C1 segment of cervical spinal cord (tissue), 14 donors: ENCODE data around the gene SIGLEC9.
A peak's percentile ranks its signal among the peaks of the same experiment; 100 is the strongest.
"Not testable (repeated sequence)": the region's sequence is repeated elsewhere in the genome, so short reads cannot be mapped to it uniquely, and the experiment has no call there.

Experiments
- DNase-seq, 14 donors: peaks; one replicate each; lab custom pipeline; 2025; lab: John Stamatoyannopoulos, UW

The SIGLEC9 gene

GRCh38 chr19:51123381-51123800, 1.3 kb upstream of the SIGLEC9 start:
- DNase-seq: peak in 1 of 14 donors; percentile 11

DNA sequence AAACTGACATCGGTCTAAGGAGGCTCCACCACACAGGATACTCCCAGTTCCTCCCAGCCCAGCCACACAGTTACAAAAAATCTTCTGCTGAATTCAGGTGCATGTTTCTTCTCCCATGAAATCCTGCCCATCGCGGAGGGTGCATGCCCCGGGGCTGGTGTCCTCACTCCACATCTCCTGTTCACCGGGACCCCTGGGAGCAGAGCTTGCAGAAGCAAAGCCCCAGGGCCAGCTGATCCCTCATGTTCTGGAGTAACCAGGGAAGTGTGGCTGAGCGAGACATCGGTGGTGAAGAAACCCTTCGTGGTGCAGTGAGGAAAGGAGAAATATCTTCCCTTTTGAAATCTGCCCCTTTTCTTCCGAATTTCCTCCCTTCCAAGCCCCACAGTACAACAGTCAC, 904 bp upstream of the SIGLEC9 start:
- no peak for DNase-seq

DNA sequence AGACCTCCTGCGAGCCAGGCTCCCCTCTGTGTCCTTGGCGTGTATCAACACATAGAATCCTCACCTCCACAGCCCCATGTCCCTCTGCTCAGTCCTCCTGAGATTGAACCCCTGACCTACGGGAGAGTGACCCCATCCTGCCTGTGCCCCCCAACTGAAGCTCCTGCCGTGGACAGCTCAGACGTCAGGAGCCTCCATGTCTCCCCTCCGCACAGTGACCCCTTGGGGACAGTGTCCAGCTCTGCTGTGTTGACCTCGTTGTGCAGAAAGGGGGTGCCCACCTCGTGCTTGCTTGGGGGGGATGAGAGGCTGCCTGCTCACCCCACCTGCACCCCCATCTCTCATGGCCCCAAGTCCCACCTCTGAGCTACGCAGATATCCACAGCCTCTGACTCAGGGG, 490 bp upstream of the SIGLEC9 start:
- no peak for DNase-seq

DNA sequence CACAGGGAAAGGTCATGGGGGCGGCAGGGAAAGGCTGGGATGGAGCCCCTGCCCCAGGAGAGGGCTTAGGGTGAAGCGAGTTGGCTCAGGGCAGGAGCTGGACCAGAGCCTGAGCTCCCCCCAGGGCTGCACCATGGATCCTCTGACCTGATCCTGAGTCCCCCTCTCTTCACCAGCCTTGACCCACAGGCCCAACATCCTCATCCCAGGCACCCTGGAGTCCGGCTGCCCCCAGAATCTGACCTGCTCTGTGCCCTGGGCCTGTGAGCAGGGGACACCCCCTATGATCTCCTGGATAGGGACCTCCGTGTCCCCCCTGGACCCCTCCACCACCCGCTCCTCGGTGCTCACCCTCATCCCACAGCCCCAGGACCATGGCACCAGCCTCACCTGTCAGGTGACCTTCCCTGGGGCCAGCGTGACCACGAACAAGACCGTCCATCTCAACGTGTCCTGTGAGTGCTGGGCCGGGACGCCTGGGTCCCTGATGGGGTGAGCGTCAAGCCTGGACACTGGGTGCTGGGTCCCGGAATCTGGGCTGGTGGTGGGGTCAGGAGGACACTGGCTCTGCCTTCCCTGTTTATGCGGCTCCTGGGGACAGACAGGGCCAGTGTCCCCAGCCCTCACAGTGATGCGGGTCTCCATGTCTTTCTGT, 842 bp downstream of the SIGLEC9 start:
- DNase-seq: no peak

DNA sequence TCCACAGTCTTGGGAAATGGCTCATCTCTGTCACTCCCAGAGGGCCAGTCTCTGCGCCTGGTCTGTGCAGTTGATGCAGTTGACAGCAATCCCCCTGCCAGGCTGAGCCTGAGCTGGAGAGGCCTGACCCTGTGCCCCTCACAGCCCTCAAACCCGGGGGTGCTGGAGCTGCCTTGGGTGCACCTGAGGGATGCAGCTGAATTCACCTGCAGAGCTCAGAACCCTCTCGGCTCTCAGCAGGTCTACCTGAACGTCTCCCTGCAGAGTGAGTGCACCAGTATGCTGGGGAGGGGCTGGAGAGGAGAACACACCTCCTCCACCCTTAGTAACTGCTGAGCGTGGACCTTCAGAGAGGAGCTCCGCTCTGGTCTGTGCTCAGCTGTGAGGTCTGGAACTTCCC, 2.3 kb downstream of the SIGLEC9 start:
- no peak for DNase-seq

- peak in 2 of 14 donors; percentile 6 to 45 for DNase-seq
Measured at GRCh38 chr19:51127755-51128154, 3.0 kb downstream of the SIGLEC9 start.

DNA sequence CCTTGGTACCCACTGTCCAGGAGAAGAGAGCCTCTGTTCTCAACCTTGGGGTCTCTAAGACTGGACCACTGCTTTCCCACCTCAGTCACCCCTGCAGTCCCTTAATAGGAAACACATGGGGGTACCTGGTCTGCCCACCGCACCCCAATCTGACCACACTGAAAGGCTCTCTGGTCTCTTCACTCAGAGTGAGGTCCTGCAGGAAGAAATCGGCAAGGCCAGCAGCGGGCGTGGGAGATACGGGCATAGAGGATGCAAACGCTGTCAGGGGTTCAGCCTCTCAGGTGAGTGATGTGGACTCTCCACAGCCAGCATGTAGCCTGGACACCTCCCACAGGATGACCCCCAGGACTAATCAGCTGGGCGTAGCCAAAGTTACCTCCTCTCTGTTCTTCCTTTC, 3.5 kb downstream of the SIGLEC9 start:
- DNase-seq: no peak

GRCh38 chr19:51129716-51130115, 5.0 kb downstream of the SIGLEC9 start:
- no peak for DNase-seq

- DNase-seq: peak in 4 of 14 donors; percentile 3 to 45 (median 22)
Measured at GRCh38 chr19:51131780-51132680, 7.3 kb downstream of the SIGLEC9 start.

DNA sequence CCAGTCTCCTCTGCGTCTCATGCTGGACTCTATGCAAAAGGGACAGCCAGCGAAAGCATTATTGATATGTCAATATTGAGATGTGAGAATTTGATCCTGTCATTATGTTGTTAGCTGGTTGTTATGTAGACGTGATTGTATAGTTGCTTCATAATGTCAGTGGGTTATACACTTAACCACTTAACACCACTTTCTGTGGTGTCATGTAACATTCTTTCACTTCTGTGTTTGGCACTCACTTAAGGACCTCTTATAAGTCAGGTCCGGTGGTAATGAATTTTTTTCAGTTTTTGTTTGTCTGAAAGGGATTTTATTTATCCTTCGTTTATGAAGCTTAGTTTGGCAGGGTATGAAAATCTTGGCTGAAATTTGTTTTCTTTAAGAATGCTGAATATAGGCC, 10.3 kb downstream of the SIGLEC9 start:
- no peak for DNase-seq

DNA sequence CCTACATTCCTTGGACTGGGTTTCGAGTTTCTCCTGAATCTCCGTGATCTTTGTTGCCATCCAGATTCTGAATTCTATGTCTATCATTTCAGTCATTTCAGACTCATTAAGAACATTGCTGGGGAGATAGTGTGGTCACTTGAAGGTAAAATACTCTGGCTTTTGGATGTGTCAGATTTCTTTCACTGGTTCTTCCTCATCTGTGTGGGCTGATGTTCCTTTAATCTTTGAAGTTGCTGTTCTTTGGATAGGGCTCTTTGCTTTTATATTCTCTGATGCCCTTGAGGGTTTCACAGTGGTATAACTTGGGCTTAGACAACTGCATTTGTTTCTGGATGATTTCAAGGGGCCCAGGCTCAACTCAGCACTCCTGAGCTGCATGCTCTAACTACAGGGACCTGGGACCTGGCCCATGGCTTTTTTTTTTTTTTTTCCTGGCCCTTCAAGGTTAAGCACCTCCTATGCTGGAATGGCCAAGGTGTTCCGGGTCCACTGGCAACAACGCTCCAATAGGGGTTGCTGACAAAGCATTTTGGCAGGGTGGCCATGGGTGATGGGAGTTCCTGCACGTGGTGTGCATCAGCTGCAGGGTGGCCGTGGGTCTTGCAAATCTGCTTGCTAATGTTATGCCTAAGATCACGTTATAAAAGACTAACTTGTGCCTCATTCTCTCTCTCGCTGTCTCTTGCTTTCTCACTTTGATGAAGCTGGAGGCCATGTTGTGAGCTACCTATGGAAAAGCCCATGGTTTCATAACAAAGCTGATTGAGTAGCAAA, 11.5 kb downstream of the SIGLEC9 start:
- DNase-seq: no peak

DNA sequence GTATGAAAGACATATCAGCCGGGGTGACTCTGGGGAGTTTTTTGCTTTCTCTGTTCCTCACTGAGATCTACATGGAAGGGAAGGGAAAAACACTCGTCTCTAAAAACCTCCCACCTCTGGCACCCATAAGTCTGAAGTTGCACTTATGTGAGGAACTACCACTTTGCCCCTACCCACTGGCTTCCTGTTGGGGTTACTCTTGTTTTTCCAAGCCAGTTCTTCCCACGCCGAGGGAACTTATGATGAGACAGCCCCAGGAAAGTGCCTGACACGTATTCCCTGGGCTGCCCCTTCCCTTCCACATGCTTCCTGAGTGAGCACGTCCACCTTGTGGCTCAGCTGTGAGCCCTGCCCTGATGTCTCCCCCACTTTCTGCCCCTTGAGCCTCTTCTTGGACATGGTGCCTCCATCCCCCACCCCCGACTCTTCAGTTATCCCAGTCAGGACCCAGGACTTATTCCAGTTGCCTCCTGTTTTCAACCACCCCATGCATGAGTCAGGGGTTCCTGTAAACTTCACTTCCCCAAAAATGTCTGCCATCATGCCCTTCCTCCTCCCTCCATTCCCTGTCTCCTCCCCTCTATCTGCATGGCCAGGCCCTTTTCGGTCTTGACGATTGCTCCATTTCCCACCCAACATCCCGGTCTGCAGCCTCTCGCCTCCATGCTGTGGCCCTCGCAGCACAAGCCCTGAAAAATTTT, 12.3 kb downstream of the SIGLEC9 start:
- DNase-seq: peak in 3 of 14 donors; percentile 11 to 31 (median 29)

DNA sequence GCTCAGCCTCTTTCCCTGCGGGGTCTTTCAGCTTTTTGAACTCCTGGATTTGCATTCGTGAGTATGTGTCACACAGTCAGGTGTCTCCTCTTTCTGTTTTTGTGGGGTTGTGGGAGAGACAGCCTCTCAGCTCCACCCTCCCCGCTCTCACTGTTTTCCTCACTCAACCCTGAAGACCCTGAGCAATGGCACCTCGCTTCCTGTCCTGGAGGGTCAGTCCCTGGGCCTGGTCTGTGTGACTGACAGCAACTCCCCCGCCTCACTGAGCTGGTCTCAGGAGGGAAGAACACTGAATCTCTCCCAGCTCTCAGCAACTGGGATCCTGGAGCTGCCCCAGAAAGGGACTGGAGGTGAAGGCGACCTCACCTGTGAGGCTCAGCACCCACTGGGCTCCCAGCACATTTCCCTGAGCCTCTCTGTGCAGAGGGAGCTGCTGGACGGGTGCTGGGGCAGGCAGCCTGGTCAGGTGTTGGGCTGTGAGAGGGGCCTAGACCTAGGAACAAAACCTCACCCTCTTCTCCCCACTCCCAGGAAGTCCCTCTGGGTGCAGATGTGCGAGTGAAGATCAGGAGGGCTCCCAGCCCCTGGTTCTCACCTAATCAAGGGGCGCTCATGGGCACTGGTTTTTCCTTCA, 13.2 kb downstream of the SIGLEC9 start:
- DNase-seq: no peak

DNA sequence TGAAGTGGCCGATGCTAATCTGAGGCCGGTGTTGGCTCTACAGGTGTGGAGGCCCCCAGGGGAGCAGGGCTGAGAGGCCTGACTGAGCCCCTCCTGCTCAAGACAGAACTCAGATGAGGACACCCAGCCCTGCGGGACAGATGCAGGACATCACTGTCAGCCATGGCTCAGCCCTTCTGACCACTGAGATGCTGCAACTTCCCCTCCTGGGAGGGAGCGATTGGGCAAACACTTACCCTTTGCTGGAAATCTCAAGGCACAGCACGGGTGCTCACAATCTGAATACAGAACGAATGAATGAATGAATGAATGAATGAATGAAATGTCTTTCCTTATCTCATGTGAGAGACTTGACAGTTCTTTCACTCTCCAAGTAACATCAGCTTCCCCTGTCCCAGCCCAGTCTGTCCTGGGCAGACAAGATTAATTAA, 13.9 kb downstream of the SIGLEC9 start:
- DNase-seq: peak in 3 of 14 donors; percentile 12 to 22 (median 18)

DNA sequence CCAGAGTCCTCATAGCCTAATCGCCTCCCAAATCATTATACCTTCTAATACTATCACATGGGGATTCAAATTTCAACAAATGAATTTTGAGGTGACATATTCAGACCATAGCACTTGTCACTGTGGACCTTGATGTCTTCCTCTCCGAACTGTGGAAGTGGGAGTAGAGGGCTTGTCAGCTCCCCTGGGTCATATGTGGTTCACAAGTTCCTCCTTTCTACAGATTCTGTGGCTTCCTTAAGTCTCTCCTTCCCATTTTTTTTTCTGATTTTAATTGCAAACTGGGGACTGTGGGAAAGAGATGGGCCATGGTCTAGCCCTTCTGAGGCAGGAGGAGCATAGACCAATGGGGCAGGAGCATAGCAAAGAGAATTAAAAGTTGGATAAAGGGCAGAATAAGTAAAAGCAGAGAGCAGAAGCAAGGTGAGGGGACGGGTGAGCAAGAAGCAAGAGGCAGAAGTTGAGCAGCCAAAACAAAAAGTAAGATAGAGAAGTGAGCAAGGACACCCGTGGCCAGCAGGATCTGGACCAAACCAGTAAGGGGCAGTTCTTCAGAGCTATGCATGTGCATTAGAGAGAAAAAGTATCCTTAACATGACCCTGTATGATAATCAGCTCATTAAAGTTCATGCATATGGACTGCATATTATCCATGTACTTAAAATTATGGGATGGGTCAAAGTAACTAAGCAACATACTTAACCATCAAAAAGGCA, 14.8 kb downstream of the SIGLEC9 start:
- peak in 1 of 14 donors; percentile 8 for DNase-seq

DNA sequence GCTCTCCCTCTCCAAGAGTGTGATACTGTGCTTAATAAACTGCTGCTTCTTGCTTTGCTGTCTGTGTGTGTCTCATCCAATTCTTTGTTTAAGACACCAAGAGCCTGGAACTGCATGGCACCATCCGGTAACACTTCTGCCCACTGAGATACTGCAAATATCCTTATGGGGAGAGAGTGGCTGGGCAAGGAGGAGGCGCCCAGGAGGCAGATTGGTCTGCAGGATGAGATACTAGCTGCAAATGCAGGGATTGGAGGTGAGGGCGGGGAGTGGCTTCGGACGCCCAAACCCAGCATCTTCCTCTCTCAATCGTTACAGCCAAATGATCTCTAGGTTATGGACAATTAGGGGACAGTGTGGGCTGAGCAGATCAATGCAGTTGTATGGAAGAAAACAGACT, 15.7 kb downstream of the SIGLEC9 start:
- DNase-seq: no peak

DNA sequence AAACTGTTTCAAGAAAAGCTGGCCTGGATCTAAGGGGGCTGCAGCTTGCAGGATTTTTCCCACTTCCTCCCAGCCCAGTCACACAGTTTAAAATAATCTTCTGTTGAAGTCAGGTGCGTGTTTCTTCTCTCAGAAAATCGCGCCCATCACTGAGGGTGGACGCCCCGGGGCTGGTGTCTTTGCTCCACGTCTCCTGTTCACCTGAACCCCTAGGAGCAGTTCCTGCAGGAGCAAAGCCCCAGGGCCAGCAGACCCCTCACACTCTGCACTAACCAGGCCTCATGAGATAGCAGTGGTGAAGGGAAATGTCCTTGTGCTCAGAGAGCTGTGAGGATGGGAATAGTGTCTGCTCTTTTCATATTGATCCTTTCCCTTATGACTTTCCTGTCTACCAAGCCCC, 16.5 kb downstream of the SIGLEC9 start:
- DNase-seq: no peak

GRCh38 chr19:51142119-51142518, 17.4 kb downstream of the SIGLEC9 start, which contains the start of gene SIGLEC7:
SIGLEC7 (plus strand) TSS chr19:51142301; CDS start chr19:51142370, 69 bp downstream.
- DNase-seq: peak in 5 of 14 donors; percentile 10 to 27 (median 13)

DNA sequence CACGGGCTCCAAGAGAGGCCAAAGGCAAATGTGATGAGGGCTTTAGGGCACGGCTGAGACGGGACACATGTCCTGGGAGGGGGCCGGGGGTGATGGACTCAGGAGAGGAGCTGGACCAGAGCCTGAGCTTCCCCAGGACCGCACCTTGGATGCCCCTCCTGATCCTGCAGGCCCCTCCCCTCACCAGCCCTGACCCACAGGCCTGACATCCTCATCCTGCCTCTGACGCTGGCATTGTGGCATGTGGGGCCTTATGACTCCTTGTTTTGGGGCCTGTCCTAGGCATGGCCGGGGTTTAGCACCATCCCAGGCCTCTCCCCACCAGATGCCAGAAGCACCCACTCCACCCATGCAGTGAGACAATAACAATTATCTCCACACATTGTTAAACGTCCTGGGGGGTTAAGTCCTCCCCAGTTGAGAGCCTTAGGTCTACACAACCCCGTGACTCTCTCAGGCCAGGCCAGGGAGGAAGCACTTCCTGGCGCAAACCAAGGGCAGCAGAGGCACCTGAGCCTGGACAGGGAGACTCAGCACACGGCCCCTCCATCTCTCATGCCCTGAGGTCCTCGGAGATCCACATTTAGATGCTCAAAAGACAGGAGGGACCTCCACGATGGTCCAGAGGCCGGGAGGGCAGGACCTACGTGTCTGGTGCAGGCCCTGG, 18.2 kb downstream of the SIGLEC9 start:
- DNase-seq: not testable (repeated sequence)

DNA sequence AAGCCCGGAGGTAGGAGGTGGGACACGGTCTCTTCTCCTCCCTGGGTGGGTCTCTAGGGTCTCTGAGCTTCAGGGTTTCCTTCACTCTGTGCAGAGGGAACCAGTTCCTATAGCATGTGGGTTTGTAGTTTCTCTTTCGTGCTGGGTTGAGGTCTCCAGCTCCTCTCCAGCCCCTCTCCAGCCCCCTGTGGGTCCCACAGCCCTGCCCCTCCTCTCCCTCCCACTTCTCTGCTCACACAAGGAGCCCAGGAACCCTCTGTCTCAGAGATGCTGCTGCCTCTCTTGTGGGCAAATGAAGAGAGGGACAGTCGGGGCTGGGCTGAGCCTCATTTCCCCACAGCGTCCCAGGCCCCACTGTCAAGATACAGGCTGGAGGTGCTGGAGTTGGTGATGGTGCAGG, 18.8 kb downstream of the SIGLEC9 start:
- no peak for DNase-seq
